ENCODE data around the gene CBS. TPM values are rescaled to one million over a fixed set of nuclear protein-coding genes. Genes with fewer than 3 reads are reported as not detected.
"Not testable (repeated sequence)": the region's sequence is repeated elsewhere in the genome, so short reads cannot be mapped to it uniquely, and the experiment has no call there.

CBS gene
- total RNA-seq, 1 donor from 2014 or later: 12.2 TPM

GRCh38 chr21:43027846-43028731 is 47.5 kb downstream of the CBS start:
- no peak for DNase-seq (ENCODE audit: low spot score)

- DNase-seq (ENCODE audit: low spot score): peak; percentile 28
These were observed 49.9 kb downstream of the CBS start for GRCh38 chr21:43025636-43026180.

DNA sequence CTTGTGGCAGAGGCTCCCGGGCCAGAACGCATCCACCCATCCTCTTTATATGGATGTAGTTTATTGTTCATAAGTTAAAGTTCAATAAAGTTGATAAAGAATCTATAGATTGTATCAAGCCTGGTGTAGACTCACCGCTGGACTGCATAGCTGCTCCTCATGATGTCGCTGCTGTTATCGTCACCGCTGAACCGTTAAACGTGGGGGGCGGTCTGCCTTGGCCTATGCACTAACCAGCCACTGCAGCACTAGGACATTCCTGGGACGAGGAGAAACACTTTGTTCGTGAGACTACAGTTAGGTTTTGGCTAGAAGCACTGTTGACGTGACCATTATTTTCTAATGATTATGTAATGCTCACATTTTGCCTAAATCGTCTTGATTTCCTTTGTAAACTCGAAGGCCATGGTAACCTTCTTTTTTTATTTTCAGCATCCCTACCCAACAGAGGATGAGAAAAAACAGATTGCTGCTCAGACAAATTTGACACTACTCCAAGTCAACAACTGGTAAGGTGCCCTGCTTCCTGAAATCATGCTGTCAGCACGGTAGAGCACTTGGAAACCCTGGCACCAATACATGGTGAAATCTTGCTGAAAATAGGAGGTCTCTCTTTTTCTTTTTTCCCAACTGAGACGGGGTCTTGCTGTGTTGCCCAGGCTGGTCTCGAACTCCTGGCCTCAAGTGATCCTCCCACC is 51.0 kb downstream of the CBS start:
- peak; percentile 35 for DNase-seq (ENCODE audit: low spot score)

DNA sequence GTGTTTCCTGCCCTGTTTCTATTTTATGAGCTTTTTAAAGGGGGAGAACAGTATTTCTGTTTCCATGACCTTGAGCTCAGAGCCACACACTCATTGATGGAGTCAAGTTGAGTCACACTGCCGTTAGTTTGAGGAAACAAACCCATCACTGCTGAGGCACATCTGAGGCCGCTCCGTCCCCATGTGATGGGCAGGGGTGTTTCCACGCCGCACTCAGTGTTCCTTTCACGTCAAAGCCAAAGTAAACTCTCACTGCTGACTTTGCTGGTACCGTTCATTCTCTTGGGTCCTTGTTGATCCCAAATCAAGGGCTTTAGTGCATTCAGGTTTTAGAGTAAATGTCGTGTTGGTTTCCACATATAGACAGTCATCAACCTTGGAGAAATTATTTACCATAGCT is 52.5 kb downstream of the CBS start:
- no peak for DNase-seq (ENCODE audit: low spot score)

GRCh38 chr21:43021756-43022600 is 53.7 kb downstream of the CBS start:
- peak; percentile 67 for DNase-seq (ENCODE audit: low spot score)

DNA sequence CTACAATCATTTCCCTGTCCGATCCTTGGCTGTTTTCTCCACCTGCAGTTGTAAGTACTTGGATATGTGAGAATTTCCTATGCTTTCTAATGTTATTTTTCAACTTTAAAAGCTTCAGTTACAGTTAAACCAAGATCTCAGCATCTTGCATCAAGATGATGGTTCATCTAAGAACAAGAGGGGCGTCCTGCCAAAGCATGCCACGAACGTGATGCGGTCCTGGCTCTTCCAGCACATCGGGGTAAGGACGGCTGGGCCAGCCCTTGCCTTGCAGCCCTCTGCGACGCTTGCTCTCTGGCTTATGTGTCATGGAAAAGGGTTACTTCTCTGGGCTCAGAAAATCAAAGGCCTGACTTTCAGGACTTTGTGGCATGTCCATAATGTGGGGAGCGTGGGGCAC is 54.4 kb downstream of the CBS start:
- DNase-seq (ENCODE audit: low spot score): no peak

DNA sequence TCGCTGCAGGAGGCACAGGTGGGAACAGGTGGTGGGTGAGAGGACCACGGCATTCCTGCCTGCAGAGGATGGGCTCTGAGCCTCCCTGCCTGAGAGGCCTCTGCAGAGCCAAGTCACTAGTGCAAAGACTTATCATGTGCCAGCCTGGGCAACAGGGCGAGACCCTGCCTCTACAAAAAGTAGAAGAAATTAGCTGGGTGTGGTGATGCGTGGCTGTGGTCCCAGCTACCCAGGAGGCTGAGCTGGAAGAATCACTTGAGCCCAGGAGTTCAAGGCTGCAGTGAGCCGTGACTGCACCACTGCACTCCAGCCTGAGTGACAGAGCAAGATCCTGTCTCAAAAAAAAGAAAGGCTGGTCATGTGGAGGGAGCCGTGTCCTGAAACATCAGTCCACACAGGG is 54.9 kb downstream of the CBS start:
- DNase-seq (ENCODE audit: low spot score): no peak

DNA sequence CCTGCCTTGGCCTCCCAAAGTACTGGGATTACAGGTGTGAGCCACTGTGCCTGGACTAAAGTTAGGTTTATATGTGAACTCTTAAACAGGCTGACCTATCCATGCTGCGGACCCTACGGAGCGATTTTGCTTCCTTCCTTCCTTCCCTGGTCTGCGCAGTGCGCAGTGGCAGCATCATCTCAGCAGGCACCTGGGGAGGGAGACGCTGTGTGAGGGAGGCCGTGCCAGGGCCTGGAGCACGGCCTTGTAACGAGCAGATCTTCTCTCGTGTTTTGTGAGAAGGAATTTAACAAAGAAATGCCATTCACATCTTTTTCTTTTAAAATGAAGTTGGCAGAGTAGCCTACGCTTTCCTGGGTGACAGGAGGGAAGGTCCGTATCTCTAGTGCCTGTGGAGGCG is 55.5 kb downstream of the CBS start:
- no peak for DNase-seq (ENCODE audit: low spot score)

DNA sequence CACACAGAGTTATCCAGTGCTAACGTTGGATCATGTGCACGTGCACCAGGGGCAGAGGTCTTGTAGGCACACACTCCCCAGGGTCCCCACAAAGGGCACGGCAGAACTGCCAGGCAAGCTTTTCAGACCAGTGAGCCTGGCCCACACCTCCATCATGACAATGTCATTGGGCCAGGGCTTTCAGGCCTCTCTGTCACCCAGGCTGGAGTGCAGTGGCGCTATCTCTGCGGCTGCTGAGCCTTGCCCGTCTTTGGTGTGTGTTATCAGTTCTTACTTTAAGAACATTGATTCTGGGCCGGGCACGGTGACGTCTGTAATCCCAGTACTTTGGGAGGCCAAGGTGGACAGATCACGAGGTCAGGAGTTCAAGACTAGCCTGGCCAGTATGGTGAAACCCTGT is 57.1 kb downstream of the CBS start:
- DNase-seq (ENCODE audit: low spot score): no peak

DNA sequence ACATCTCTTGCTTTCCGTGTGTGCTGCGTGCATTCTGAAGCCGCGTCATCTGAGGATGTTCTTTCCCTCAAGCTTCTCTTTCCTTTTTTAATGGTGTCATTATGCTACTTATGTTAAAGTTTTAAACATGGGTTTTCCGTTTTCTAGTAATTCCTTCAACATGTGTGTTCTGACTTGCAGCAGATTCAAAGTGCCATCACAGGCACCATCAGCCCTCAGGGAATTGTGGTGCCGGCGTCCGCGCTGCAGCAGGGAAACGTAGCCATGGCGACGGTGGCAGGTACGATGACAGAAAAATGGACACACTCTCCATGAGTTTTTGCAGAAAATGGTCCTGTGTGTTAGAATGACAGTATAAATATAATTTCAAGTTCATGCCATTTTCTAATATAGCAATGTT is 58.9 kb downstream of the CBS start:
- no peak for DNase-seq (ENCODE audit: low spot score)

DNA sequence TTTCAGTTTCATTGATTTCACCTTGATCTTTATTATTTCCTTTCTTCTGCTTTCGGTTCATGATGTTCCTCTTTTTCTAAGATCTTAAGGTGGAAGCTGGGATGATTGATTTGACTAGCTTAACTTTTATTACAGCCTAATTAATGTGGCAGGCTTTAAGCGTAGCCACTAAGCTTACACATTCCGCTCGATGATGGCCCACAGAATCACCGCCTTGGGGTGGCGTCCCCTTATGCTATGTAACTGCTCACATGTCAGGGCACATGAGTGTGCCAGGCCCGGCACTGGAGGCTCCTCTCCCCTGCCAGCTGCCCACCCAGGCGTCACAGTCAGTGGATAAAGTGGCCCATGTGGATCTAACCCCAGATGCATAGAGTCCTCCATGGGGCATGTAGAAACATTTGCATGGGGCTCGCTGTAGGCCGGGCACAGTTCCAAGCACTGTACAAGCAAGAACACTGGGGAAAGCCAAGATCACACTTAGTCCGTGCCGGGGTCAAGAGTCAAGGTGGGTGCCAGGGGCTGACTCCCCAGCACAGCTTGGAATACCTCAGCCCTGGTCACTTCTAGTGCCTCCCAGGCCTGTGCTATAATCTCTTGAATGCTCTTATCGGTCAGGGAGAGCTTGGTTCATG is 59.6 kb downstream of the CBS start:
- no peak for DNase-seq (ENCODE audit: low spot score)

GRCh38 chr21:43012596-43012995 is 63.0 kb downstream of the CBS start:
- no peak for DNase-seq (ENCODE audit: low spot score)

DNA sequence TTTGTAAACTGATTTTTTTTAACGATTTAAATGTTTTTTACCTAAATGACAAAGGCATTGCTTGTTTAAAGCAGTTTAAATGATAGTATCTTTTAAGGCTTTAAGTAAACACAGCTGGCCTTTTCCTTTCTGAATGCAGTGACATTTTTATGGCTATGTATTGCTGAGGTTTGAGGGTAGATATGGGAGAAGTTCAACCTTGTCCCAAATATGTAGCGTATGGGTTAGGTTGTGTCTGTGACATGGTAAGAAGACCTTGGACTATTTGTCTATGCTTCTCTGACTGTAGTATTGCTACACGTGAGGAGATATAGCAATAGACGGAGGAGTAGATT is 68.8 kb downstream of the CBS start:
- DNase-seq (ENCODE audit: low spot score): no peak

- not testable (repeated sequence) for DNase-seq (ENCODE audit: low spot score)
These were observed 69.4 kb downstream of the CBS start for GRCh38 chr21:43006051-43006873.

DNA sequence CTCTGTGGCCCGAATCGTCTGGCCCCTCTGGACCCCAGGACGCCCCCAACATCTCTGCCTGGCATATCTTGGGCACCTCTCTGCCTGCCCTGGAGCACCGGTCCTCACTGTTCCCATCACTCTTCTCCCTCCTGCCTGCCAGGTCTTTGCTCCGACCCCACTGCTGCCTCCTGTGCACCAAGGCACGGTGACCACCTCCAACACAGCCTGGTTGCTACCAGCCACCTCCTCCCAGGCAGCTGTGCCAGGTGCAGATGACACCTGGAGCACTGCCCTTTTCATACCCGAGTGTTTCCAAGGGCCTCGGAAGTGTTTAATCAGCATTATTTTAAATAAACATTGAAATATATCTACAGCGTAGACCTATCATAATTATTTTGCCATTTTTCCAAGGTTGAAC is 70.0 kb downstream of the CBS start:
- DNase-seq (ENCODE audit: low spot score): no peak

- no peak for DNase-seq (ENCODE audit: low spot score)
These were observed 70.7 kb downstream of the CBS start for GRCh38 chr21:43004926-43005325.
